IMR-90 (cell line): ENCODE results near the gene TCF12. TPM values are rescaled to one million over a fixed set of nuclear protein-coding genes. Genes with fewer than 3 reads are reported as not detected.

Source experiments
- ATAC-seq: fragments of 200-7000 bp; cut with Tn5 transposase; 2 replicates; pipeline ENCODE4 v1.9.1; 2020; ENCODE audit warnings: low read depth, mild to moderate bottlenecking, moderate library complexity
- BruUV-seq: library from RNA; stranded (reverse); fragments of 400-500 nt; replicated peaks from 2 replicates; lab custom pipeline; 2021; lab: Mats Ljungman, UMichigan
- CTCF ChIA-PET: fragments of 300-600 bp; formaldehyde crosslinking; extraction: SDS; loops from one replicate; lab custom pipeline; 2021; ENCODE audit warnings: antibody characterized with exemption; lab: Yijun Ruan, JAX
- POLR2A ChIA-PET: fragments of 300-600 bp; sonication (Branson Sonifier 250); formaldehyde crosslinking; loops from one replicate; lab custom pipeline; 2022; ENCODE audit warnings: antibody characterized with exemption; ENCODE audit not compliant: unreplicated experiment; lab: Charles Lee
- DNase-seq: peaks from one replicate; pipeline ENCODE4 v3.0.0; 2013
- H2AFZ ChIP-seq: replicated peaks from 2 replicates; pipeline ENCODE3; 2013; ENCODE audit warnings: low read length, mild to moderate bottlenecking; ENCODE audit not compliant: poor library complexity
- H2AK5ac ChIP-seq: 2 replicates; pipeline ENCODE4 v1.6.1; 2013; ENCODE audit warnings: low read depth, low read length, inconsistent platforms
- H2AK9ac ChIP-seq: replicated peaks from 2 replicates; pipeline ENCODE3; 2013; ENCODE audit warnings: mild to moderate bottlenecking, low read depth, low read length, moderate library complexity; ENCODE audit not compliant: poor library complexity
- H2BK120ac ChIP-seq: 2 replicates; pipeline ENCODE4 v1.6.1; 2013; ENCODE audit warnings: low read depth, low read length, inconsistent platforms
- H2BK15ac ChIP-seq: 3 replicates; pipeline ENCODE4 v1.6.1; 2013; ENCODE audit warnings: low read depth, low read length, inconsistent platforms
- H2BK20ac ChIP-seq: 2 replicates; pipeline ENCODE4 v1.6.1; 2013; ENCODE audit warnings: low read depth, mild to moderate bottlenecking, inconsistent platforms, low read length, moderate library complexity
- H2BK5ac ChIP-seq: 2 replicates; pipeline ENCODE4 v1.6.1; 2013; ENCODE audit warnings: mild to moderate bottlenecking, low read depth, low read length, inconsistent platforms; ENCODE audit not compliant: poor library complexity, severe bottlenecking
- H3K14ac ChIP-seq: replicated peaks from 2 replicates; pipeline ENCODE4 v1.6.1; 2013; ENCODE audit warnings: low read depth, low read length, inconsistent platforms
- H3K18ac ChIP-seq: 2 replicates; pipeline ENCODE4 v1.6.1; 2013; ENCODE audit warnings: low read depth, low read length, control low read depth
- H3K23ac ChIP-seq: 2 replicates; pipeline ENCODE4 v1.6.1; 2013; ENCODE audit warnings: low read depth, low read length, inconsistent platforms
- H3K27ac ChIP-seq: 2 replicates; pipeline ENCODE4 v1.5.1; 2013; ENCODE audit warnings: mild to moderate bottlenecking, control low read depth, low read length; ENCODE audit not compliant: insufficient read depth
- H3K27me3 ChIP-seq: 2 replicates; pipeline ENCODE4 v1.6.1; 2013; ENCODE audit warnings: low read length; ENCODE audit not compliant: control insufficient read depth, insufficient read depth
- H3K36me3 ChIP-seq: 2 replicates; pipeline ENCODE4 v1.6.1; 2013; ENCODE audit warnings: low read length, mixed read lengths; ENCODE audit not compliant: control insufficient read depth, insufficient read depth
- H3K4ac ChIP-seq: 2 replicates; pipeline ENCODE4 v1.6.1; 2013; ENCODE audit warnings: low read depth, low read length, inconsistent platforms
- H3K4me1 ChIP-seq: 2 replicates; pipeline ENCODE4 v1.6.1; 2013; ENCODE audit warnings: low read length, mixed read lengths; ENCODE audit not compliant: control insufficient read depth, insufficient read depth
- H3K4me2 ChIP-seq: 2 replicates; pipeline ENCODE4 v1.6.1; 2013; ENCODE audit warnings: low read depth, mild to moderate bottlenecking, control low read depth, low read length, moderate library complexity
- H3K4me3 ChIP-seq: 2 replicates; pipeline ENCODE4 v1.5.1; 2013; ENCODE audit warnings: low read depth, mild to moderate bottlenecking, control low read depth, low read length, moderate library complexity; ENCODE audit not compliant: insufficient read depth
- H3K56ac ChIP-seq: 2 replicates; pipeline ENCODE4 v1.6.1; 2013; ENCODE audit warnings: low read length, inconsistent platforms; ENCODE audit not compliant: insufficient read depth; ENCODE audit errors: extremely low read depth
- H3K79me1 ChIP-seq, 2 experiments: 2 replicates each; pipeline ENCODE4 v1.6.1; 2013; ENCODE audit warnings: low read length in 2 of 2, inconsistent platforms in 1 of 2, low read depth in 1 of 2
- H3K9ac ChIP-seq: 2 replicates; pipeline ENCODE4 v1.6.1; 2013; ENCODE audit warnings: low read depth, low read length, control low read depth
- H3K9me1 ChIP-seq: 2 replicates; pipeline ENCODE4 v1.6.1; 2013; ENCODE audit warnings: low read length, inconsistent platforms; ENCODE audit not compliant: insufficient read depth
- H3K9me3 ChIP-seq: 2 replicates; pipeline ENCODE4 v1.6.1; 2013; ENCODE audit warnings: low read length; ENCODE audit not compliant: control insufficient read depth, insufficient read depth
- H4K20me1 ChIP-seq: 2 replicates; pipeline ENCODE4 v1.6.1; 2013; ENCODE audit warnings: low read length, inconsistent platforms; ENCODE audit not compliant: insufficient read depth
- H4K5ac ChIP-seq: 2 replicates; pipeline ENCODE4 v1.6.1; 2013; ENCODE audit warnings: mild to moderate bottlenecking, low read depth, low read length, control low read depth
- H4K8ac ChIP-seq, 2 experiments: 2 replicates each; pipeline ENCODE4 v1.6.1; 2013; ENCODE audit warnings: low read depth in 2 of 2, low read length in 2 of 2, control low read depth in 1 of 2, inconsistent platforms in 1 of 2
- H4K91ac ChIP-seq: 2 replicates; pipeline ENCODE4 v1.6.1; 2013; ENCODE audit warnings: low read depth, low read length, inconsistent platforms; ENCODE audit not compliant: insufficient read depth
- CEBPB ChIP-seq: IDR thresholded peaks from 2 replicates; pipeline ENCODE4 v1.6.1; 2012; ENCODE audit warnings: low read depth, low read length, improper control_type of control experiment
- CHD1 ChIP-seq: IDR thresholded peaks from 2 replicates; pipeline ENCODE4 v1.6.1; 2012; ENCODE audit warnings: low read depth, low read length, improper control_type of control experiment
- CTCF ChIP-seq: conservative IDR thresholded peaks from 2 replicates; pipeline ENCODE4 v1.5.1; 2012; ENCODE audit warnings: mild to moderate bottlenecking, low read depth, low read length, improper control_type of control experiment
- FOS ChIP-seq: fragments of 150-350 bp; IDR thresholded peaks from 2 replicates; pipeline ENCODE4 v1.6.1; 2016; ENCODE audit warnings: low read depth, low read length
- MAFK ChIP-seq: IDR thresholded peaks from 2 replicates; pipeline ENCODE4 v1.6.1; 2012; ENCODE audit warnings: low read depth, low read length, improper control_type of control experiment
- MXI1 ChIP-seq: IDR thresholded peaks from 2 replicates; pipeline ENCODE4 v1.6.1; 2012; ENCODE audit warnings: low read depth, mild to moderate bottlenecking, low read length, moderate library complexity, borderline replicate concordance
- POLR2A ChIP-seq: IDR thresholded peaks from 2 replicates; pipeline ENCODE4 v1.6.1; 2012; ENCODE audit warnings: mild to moderate bottlenecking, low read depth, low read length
- USF2 ChIP-seq: fragments of 150-350 bp; IDR thresholded peaks from 2 replicates; pipeline ENCODE4 v1.6.1; 2017; ENCODE audit warnings: mild to moderate bottlenecking, antibody characterized with exemption, low read length, low read depth
- WGBS, 2 experiments: methylation state at CpG; one replicate each; pipeline versions ENCODE4 v1.1.5 to v1.1.7; 2013; ENCODE audit warnings: missing lambda C conversion rate in 2 of 2; ENCODE audit not compliant: insufficient read length in 1 of 2; ENCODE audit errors: extremely low coverage in 2 of 2; 5-methylcytosine and 5-hydroxymethylcytosine counted together
- dilution Hi-C: fragments of 300-500 bp; cut with HindIII; formaldehyde crosslinking; loops from one replicate; pipeline ENCODE4 v1.14.3; 2018; ENCODE audit warnings: low sequenced_read_pairs; ENCODE audit not compliant: unreplicated experiment
- in situ Hi-C: fragments of 300-500 bp; cut with MboI; formaldehyde crosslinking; loops from 3 replicates; pipeline ENCODE4 v1.14.3; 2019; ENCODE audit warnings: low sequenced_read_pairs, inconsistent platforms, mixed read lengths
- intact Hi-C: fragments of 100-400 bp; cut with micrococcal nuclease; formaldehyde crosslinking; loops from 2 replicates; pipeline ENCODE4 v1.10.0; 2022
- polyA plus RNA-seq, 3 experiments: library from polyadenylated mRNA; depleted of rRNA; stranded (reverse); fragments of >200 nt; gene quantifications; 2 replicates each; pipeline ENCODE4 v1.2.3, GENCODE V29; 2012; ENCODE audit warnings: low replicate concordance in 1 of 3
- total RNA-seq: library from RNA; depleted of rRNA; stranded (reverse); fragments of >200 nt; gene quantifications from 2 replicates; pipeline ENCODE4 v1.2.3, GENCODE V29; 2012

TCF12 gene
- total and polyA plus RNA-seq, 2 of the 4 experiments (the other 2 are of a cell fraction), result 79.4 to 160 TPM

- Histone ChIP-seq H3K79me1 (peaks cover 16 to 54% of the 10 kb centered on the region in 2 experiments), H2AK9ac (no peak overlapping the region), H2BK15ac (no peak overlapping the region), H4K91ac (no peak overlapping the region), H3K4me3 (no peak overlapping the region), H3K9me3 (no peaks in the 10 kb centered on the region), H3K14ac (peak overlapping the region; percentile 19; the same call in 1 of the 2 replicates), H3K9me1 (peaks cover 3% of the 10 kb centered on the region; the same call in 1 of the 2 replicates), H3K9ac (no peak overlapping the region), H4K5ac (no peak overlapping the region), H2AK5ac (no peak overlapping the region), H4K8ac (no peak overlapping the region), H3K18ac (no peak overlapping the region), H3K36me3 (no peaks in the 10 kb centered on the region), H3K56ac (no peak overlapping the region), H3K23ac (peak overlapping the region; percentile 32; the same call in 1 of the 2 replicates), H2BK120ac (no peak overlapping the region), H3K4ac (no peak overlapping the region), H3K27me3 (no peaks in the 10 kb centered on the region), H4K20me1 (peaks cover 59% of the 10 kb centered on the region), H3K27ac (no peak overlapping the region), H3K4me1 (peaks cover 9% of the 10 kb centered on the region; the same call in 1 of the 2 replicates), H2AFZ (no peak overlapping the region), H2BK20ac (no peak overlapping the region), H2BK5ac (no peak overlapping the region), H3K4me2 (peak overlapping the region; percentile 23; the same call in 1 of the 2 replicates)
- TF ChIP-seq MXI1 (no peak), CEBPB (no peak), CHD1 (no peak), POLR2A (no peak), CTCF (no peak), MAFK (no peak), FOS (no peak), USF2 (no peak)
- BruUV-seq, result no TSS peak
- ChIA-PET POLR2A (no interaction called here), CTCF (interaction anchor here (0.8 to 1.2 kb wide), 2 partner anchors 142 to 473 kb away, joined by 3 read pairs; no protein-coding TSS in a partner anchor)
- ATAC-seq (no peak), DNase-seq (no peak)
- in situ Hi-C loops (no loop called here), intact Hi-C loops (no loop called here), dilution Hi-C loops (no loop called here)
- WGBS, 2 experiments, result no CpG with 5 or more reads among the region's 4 CpGs
These were observed 45.3 kb downstream of the TCF12 start for GRCh38 chr15:56963710-56964109.
